GM19455 (cell line): ENCODE results near the gene ZNF780B.

ENCODE experiments used
- ATAC-seq: cut with Tn5 transposase; IDR thresholded peaks from one replicate; pipeline ENCODE4 v1.9.1; 2021; ENCODE audit not compliant: unreplicated experiment

The ZNF780B gene

GRCh38 chr19:39983695-39984300 is 72.2 kb downstream of the ZNF780B start:
- no peak for ATAC-seq

GRCh38 chr19:39982883-39983282 is 73.1 kb downstream of the ZNF780B start:
- no peak for ATAC-seq
